Amniotic stem cell (primary cell): ENCODE results near the gene PIGM.
A peak's percentile ranks its signal among the peaks of the same experiment; 100 is the strongest.

Experiments
- DNase-seq: peaks from one replicate; lab custom pipeline; 2025; lab: John Stamatoyannopoulos, UW

Gene PIGM

GRCh38 chr1:160022330-160023310, 9.2 kb downstream of the PIGM start:
- no peak for DNase-seq

GRCh38 chr1:160021376-160022074, 10.3 kb downstream of the PIGM start:
- no peak for DNase-seq

GRCh38 chr1:160020196-160020595, 11.6 kb downstream of the PIGM start:
- DNase-seq, result no peak

- no peak for DNase-seq
Measured at GRCh38 chr1:160018900-160019299, 12.9 kb downstream of the PIGM start.

- no peak for DNase-seq
Measured at GRCh38 chr1:160018347-160018746, 13.4 kb downstream of the PIGM start.

- no peak for DNase-seq
Measured at GRCh38 chr1:160017592-160017991, 14.2 kb downstream of the PIGM start.

GRCh38 chr1:160011781-160012180, 20.0 kb downstream of the PIGM start:
- DNase-seq, result no peak

GRCh38 chr1:160009801-160010200, 22.0 kb downstream of the PIGM start:
- DNase-seq, result no peak

GRCh38 chr1:160009081-160009480, 22.7 kb downstream of the PIGM start:
- no peak for DNase-seq

GRCh38 chr1:160007577-160008200, 24.1 kb downstream of the PIGM start:
- DNase-seq, result no peak

GRCh38 chr1:160006312-160006940, 25.4 kb downstream of the PIGM start:
- DNase-seq, result peak; percentile 54

GRCh38 chr1:160005070-160005469, 26.7 kb downstream of the PIGM start:
- DNase-seq, result no peak

- no peak for DNase-seq
Measured at GRCh38 chr1:160004425-160004824, 27.4 kb downstream of the PIGM start.

GRCh38 chr1:160004001-160004400, 27.8 kb downstream of the PIGM start:
- no peak for DNase-seq

GRCh38 chr1:160001440-160001839, 30.4 kb downstream of the PIGM start:
- DNase-seq, result no peak

GRCh38 chr1:159999204-159999603, 32.6 kb downstream of the PIGM start:
- no peak for DNase-seq

- DNase-seq, result peak; percentile 46
Measured at GRCh38 chr1:159996653-159997052, 35.1 kb downstream of the PIGM start.

GRCh38 chr1:159994896-159995295, 36.9 kb downstream of the PIGM start:
- DNase-seq, result no peak

- DNase-seq, result no peak
Measured at GRCh38 chr1:159993911-159994310, 37.9 kb downstream of the PIGM start.

GRCh38 chr1:159992161-159992560, 39.6 kb downstream of the PIGM start:
- DNase-seq, result no peak

GRCh38 chr1:159991513-159991912, 40.3 kb downstream of the PIGM start:
- no peak for DNase-seq

- DNase-seq, result no peak
Measured at GRCh38 chr1:159990005-159990404, 41.8 kb downstream of the PIGM start.
